HEK293 (cell line): ENCODE results near the gene C16orf92.

Experiments used
- CTCF ChIP-seq: fragments of 450-650 bp; formaldehyde crosslinking; IDR thresholded peaks from 2 replicates; pipeline ENCODE4 v1.5.1; 2016; ENCODE audit warnings: missing biosample characterization, missing genetic modification characterization
- GLI4 ChIP-seq: fragments of 450-650 bp; formaldehyde crosslinking; IDR thresholded peaks from 2 replicates; pipeline ENCODE4 v1.5.1; 2016; ENCODE audit warnings: missing biosample characterization, missing genetic modification characterization
- GLIS2 ChIP-seq: fragments of 450-650 bp; formaldehyde crosslinking; IDR thresholded peaks from 2 replicates; pipeline ENCODE4 v1.5.1; 2016; ENCODE audit warnings: missing biosample characterization, missing genetic modification characterization
- HIC1 ChIP-seq: fragments of 450-650 bp; formaldehyde crosslinking; IDR thresholded peaks from 2 replicates; pipeline ENCODE4 v1.5.1; 2016; ENCODE audit warnings: missing biosample characterization, missing genetic modification characterization
- HOXC10 ChIP-seq: sonication (generic); formaldehyde crosslinking; IDR thresholded peaks from 2 replicates; pipeline ENCODE4 v1.8.1; 2023; ENCODE audit warnings: mild to moderate bottlenecking, missing genetic modification reagents
- MEIS1 ChIP-seq: sonication (generic); formaldehyde crosslinking; IDR thresholded peaks from 2 replicates; pipeline ENCODE4 v1.8.1; 2022; ENCODE audit warnings: missing genetic modification reagents, mild to moderate bottlenecking, borderline replicate concordance
- MYNN ChIP-seq: fragments of 450-650 bp; formaldehyde crosslinking; IDR thresholded peaks from 2 replicates; pipeline ENCODE4 v1.5.1; 2016; ENCODE audit warnings: missing biosample characterization, missing genetic modification characterization, borderline replicate concordance
- REST ChIP-seq: fragments of 450-650 bp; formaldehyde crosslinking; IDR thresholded peaks from 2 replicates; pipeline ENCODE4 v1.5.1; 2016; ENCODE audit warnings: missing biosample characterization, missing genetic modification characterization
- SP2 ChIP-seq: fragments of 450-650 bp; formaldehyde crosslinking; IDR thresholded peaks from 2 replicates; pipeline ENCODE4 v1.5.1; 2016; ENCODE audit warnings: missing biosample characterization, missing genetic modification characterization
- SP7 ChIP-seq: fragments of 450-650 bp; formaldehyde crosslinking; IDR thresholded peaks from 2 replicates; pipeline ENCODE4 v1.5.1; 2016; ENCODE audit warnings: missing biosample characterization, missing genetic modification characterization
- TSHZ1 ChIP-seq: fragments of 450-650 bp; formaldehyde crosslinking; IDR thresholded peaks from 2 replicates; pipeline ENCODE4 v1.5.1; 2016; ENCODE audit warnings: missing biosample characterization, missing genetic modification characterization, borderline replicate concordance
- YY1 ChIP-seq: fragments of 450-650 bp; formaldehyde crosslinking; IDR thresholded peaks from 2 replicates; pipeline ENCODE4 v1.5.1; 2018; ENCODE audit warnings: missing biosample characterization, missing genetic modification characterization
- YY2 ChIP-seq: fragments of 450-650 bp; formaldehyde crosslinking; IDR thresholded peaks from 2 replicates; pipeline ENCODE4 v1.5.1; 2016; ENCODE audit warnings: missing biosample characterization, missing genetic modification characterization
- ZNF112 ChIP-seq: fragments of 450-650 bp; formaldehyde crosslinking; IDR thresholded peaks from 2 replicates; pipeline ENCODE4 v1.5.0; 2017; ENCODE audit warnings: missing biosample characterization, missing genetic modification characterization
- ZNF132 ChIP-seq: fragments of 450-650 bp; formaldehyde crosslinking; IDR thresholded peaks from 2 replicates; pipeline ENCODE4 v1.5.1; 2017; ENCODE audit warnings: missing biosample characterization, missing genetic modification characterization, borderline replicate concordance
- ZNF146 ChIP-seq: fragments of 450-650 bp; formaldehyde crosslinking; IDR thresholded peaks from 2 replicates; pipeline ENCODE4 v1.5.1; 2016; ENCODE audit warnings: missing biosample characterization, missing genetic modification characterization
- ZNF202 ChIP-seq: fragments of 450-650 bp; formaldehyde crosslinking; IDR thresholded peaks from 2 replicates; pipeline ENCODE4 v1.5.1; 2016; ENCODE audit warnings: missing biosample characterization, missing genetic modification characterization, borderline replicate concordance
- ZNF280D ChIP-seq: fragments of 450-650 bp; formaldehyde crosslinking; IDR thresholded peaks from 2 replicates; pipeline ENCODE4 v1.5.1; 2016; ENCODE audit warnings: missing biosample characterization, missing genetic modification characterization
- ZNF37A ChIP-seq: fragments of 450-650 bp; IDR thresholded peaks from 2 replicates; pipeline ENCODE4 v1.5.1; 2018; ENCODE audit warnings: missing biosample characterization, missing genetic modification characterization
- ZNF391 ChIP-seq: fragments of 450-650 bp; formaldehyde crosslinking; IDR thresholded peaks from 2 replicates; pipeline ENCODE4 v1.5.1; 2016; ENCODE audit warnings: low read depth, missing biosample characterization, missing genetic modification characterization, borderline replicate concordance
- ZNF416 ChIP-seq: fragments of 450-650 bp; formaldehyde crosslinking; IDR thresholded peaks from 2 replicates; pipeline ENCODE4 v1.5.1; 2016; ENCODE audit warnings: missing biosample characterization, missing genetic modification characterization
- ZNF610 ChIP-seq: fragments of 450-650 bp; formaldehyde crosslinking; IDR thresholded peaks from 2 replicates; pipeline ENCODE4 v1.5.1; 2016; ENCODE audit warnings: missing biosample characterization, missing genetic modification characterization, borderline replicate concordance
- ZNF707 ChIP-seq: fragments of 450-650 bp; formaldehyde crosslinking; IDR thresholded peaks from 2 replicates; pipeline ENCODE4 v1.5.1; 2016; ENCODE audit warnings: missing biosample characterization, missing genetic modification characterization
- ZSCAN23 ChIP-seq: fragments of 450-650 bp; formaldehyde crosslinking; IDR thresholded peaks from 2 replicates; pipeline ENCODE4 v1.5.1; 2016; ENCODE audit warnings: missing biosample characterization, missing genetic modification characterization
- ZXDB ChIP-seq: fragments of 450-650 bp; formaldehyde crosslinking; IDR thresholded peaks from 2 replicates; pipeline ENCODE4 v1.5.1; 2016; ENCODE audit warnings: missing biosample characterization, missing genetic modification characterization

Gene C16orf92

GRCh38 chr16:30065943-30066760, 43.2 kb downstream of the C16orf92 start (continued):
- TF ChIP-seq CTCF (tag by site-specific recombination) (peak; percentile 42; the same call in 1 of the 2 replicates), ZNF37A (no peak), TSHZ1 (tag by site-specific recombination) (no peak), HIC1 (tag by site-specific recombination) (peak; percentile 20; the same call in 1 of the 2 replicates), ZNF202 (tag by site-specific recombination) (no peak), GLIS2 (tag by site-specific recombination) (no peak), ZNF112 (tag by site-specific recombination) (no peak), GLI4 (tag by site-specific recombination) (no peak), MYNN (no peak), ZNF280D (tag by site-specific recombination) (no peak), ZSCAN23 (peak; percentile 39; the same call in 1 of the 2 replicates), ZNF132 (tag by site-specific recombination) (no peak), ZXDB (tag by site-specific recombination) (peak; percentile 7; the same call in 1 of the 2 replicates), SP2 (tag by site-specific recombination) (no peak), ZNF391 (tag by site-specific recombination) (peak; percentile 51; the same call in 1 of the 2 replicates), REST (tag by site-specific recombination) (0 out of 2 replicates have a peak, but pooled peaks have one; percentile 25), ZNF610 (tag by site-specific recombination) (no peak), ZNF707 (no peak), YY1 (peak; percentile 65), MEIS1 (CRISPR knock-in tag) (no peak), ZNF416 (tag by site-specific recombination) (no peak), ZNF146 (tag by site-specific recombination) (no peak), HOXC10 (CRISPR knock-in tag) (no peak), YY2 (peak; percentile 60), SP7 (tag by site-specific recombination) (no peak)
